ENCODE measurements around the gene C1orf198.

C1orf198 gene

DNA sequence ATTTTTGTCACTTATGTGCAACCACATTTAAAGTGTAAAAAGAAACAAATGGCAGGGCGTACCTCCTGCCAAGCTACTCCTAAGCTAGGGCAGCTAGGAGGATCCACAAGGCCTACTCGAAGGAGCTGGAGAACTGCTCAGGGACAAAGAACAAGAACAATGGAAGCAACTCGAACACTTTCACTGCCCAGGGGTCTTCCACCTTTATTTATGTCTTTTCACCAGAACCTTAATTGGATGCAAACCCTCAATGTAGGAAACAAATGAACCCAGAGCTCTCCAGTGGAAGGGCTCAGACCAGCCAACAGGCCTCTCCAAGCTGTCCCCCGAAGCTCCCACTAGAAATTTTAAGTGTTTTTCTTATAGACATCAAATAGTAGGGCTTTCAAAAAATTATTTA, 39.9 kb downstream of the C1orf198 start:
- no peak for DNase-seq

DNA sequence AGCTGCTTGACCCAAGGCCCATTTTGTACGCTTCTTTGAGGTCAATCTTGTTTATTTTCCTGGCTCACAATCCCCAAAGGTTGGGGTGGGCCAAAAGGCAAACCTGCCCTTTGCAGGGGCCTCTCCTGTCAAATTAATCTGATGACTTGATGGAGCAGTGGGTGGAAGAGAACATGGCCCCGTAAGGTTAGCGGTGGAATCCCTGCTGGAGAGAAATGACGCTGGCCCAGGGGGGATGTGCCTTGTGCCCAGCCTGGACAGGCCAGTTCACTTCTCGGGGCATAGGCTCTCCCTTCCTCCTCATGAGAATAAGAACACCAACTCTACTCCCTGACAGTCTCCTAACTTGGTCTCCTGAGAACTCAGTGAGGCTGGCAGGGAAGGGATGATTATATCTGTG, 40.5 kb downstream of the C1orf198 start:
- DNase-seq = no peak

GRCh38 chr1:230827081-230827681, 41.1 kb downstream of the C1orf198 start:
- DNase-seq = peak; percentile 61

DNA sequence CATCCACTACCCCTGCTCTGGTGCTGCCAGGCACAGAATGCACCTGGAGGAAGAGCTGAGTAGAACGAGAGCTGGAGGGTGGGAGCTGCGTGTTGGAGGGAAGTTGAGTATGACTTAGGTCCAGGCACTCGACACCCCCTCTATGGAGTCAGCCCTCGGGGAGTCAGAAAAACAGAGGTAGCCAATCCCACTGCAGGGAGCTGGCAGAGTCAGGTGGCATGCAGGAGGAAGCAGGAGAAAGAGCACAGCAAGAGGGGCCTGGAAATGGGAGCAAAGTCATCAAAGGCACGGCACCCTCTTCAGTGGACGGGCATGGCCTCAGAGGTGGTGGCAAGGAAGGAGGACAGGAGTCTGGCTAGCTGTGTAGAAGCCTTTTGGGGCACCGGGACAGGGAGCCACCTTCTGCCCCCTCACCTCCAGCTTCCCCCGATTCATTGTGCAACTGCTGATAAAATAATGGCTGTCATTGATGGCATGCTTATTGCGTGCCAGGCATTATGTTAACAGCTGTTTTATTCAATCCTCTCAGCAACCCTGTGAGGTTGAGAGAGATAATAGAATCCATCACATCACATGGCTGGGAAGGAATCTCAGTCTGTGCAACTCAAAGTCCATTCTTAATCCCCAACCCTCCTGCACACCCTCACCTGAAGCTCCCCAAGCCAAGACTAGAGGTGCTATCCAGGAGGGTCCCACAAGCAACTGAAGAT, 42.0 kb downstream of the C1orf198 start:
- no peak for DNase-seq

DNA sequence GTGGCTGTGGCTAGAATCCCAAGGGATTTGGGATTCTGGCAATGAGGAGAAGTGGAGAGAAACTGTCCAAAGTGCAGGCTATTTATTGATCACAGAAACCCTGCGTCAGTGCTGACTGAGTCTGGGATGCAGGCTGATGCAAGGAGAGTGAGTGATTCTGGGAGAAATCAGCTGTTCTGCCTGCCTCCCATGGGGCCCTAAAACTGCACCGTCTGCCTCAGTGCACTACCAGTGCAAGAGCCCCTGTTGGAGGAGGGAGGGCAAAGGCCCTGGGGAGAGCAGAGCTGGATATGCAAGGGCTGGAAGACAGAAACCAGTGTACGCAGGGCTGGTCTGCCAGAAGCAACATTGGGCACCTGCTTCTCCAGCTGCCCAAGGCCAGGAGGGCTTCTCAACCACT, 42.6 kb downstream of the C1orf198 start:
- no peak for DNase-seq

- peak; percentile 57 for DNase-seq
These were observed 43.2 kb downstream of the C1orf198 start for GRCh38 chr1:230824919-230825721.

DNA sequence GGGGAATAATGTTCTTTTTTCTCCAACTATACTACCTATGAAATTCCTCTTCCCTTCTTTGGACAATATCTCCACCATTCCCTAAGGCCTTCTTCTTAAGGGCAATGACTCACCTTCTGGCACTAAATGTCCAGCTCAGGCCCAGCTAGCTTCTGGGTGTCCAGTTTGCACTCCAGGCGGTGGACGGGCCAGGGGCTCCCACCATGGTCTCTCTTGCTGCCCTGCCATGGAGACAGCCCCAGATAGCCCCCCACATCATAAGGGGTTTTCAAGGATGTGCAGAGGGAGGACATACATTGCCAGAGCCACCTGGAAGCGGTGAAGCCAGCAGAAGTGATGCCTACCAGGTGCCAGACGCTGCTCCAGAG, 43.8 kb downstream of the C1orf198 start:
- no peak for DNase-seq

DNA sequence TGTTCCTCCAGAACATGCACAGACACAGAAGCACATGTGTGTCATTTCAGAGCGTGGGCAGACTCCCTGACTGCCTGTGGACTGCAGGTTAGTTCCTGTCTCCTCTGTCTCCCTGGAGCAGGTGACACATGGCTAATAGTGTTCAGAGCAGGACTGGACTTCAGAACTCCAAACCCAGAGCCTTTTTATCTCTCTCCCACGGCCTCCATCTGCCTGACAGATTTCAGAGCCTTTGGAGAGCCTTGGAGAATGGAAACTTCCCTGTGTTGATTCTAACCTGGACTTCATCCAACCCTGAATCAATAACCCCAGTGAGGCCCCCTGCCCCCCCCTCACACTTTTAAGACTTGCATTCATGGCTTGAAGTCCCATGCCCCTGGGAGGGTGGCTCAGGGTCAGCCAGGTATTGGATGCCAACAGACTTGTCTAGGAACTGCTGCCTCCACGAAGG, 44.4 kb downstream of the C1orf198 start:
- no peak for DNase-seq

DNA sequence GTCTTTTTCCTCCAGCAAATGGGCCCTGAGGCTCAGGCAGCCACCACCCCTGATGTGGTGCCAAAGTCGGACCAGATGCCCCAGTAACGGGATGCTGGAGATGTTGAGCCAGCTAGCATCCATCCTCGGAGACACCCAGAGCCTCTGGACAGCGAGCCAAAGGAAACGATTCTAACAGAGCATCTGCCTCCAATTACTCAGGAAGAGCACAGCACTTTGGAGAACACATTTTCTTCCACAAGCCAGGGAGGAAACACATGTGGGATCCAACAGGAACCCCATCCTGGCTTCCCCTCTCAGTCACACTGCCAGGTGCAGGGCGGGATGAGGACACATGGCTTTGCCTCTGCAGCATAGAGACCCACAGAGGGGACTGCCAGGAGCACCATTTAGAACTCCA, 44.9 kb downstream of the C1orf198 start:
- DNase-seq = no peak

DNA sequence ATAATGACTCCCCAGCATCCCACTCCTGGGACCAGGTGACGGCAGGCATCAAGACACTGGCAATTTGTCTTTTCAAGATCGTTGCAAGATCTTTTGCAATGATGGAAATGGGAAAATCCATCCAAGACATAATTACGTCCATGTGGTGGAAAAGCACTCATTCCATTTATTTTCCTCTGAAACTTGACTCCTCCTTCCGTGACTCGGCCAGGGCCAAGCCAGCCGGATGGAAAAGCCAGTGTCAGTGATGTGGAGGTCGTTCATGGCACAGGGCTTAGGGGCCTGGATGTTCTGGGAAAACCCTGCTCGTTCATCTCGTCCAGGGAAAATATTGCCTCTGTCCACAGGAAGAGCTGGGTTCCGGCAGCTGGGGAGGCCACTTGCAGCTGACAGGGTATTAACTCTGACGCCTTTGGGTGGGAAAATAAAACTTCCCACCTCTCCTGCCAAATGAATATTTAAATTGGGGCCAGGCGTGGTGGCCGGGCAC, 46.2 kb downstream of the C1orf198 start:
- DNase-seq = no peak

DNA sequence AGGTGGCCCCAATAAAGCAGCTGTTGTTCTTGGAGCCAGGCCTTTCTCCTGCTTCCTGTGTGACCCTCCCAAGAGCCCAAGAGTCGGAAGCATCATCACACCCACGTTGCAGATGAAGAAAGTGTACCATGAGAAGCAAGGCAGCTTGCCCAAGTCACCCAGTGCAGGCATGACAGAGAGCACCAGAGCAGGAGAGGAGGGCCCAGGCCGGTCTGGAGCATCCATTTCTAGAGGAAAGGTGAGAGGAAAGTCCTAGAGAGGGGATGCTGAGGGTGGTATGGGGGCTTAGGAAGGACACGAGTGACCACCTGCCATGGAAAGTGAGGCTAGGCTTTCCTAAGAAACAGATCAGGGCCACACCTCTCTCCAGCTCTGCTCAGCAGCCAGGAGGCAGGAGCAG, 47.0 kb downstream of the C1orf198 start:
- DNase-seq = no peak

GRCh38 chr1:230820568-230820967, 47.8 kb downstream of the C1orf198 start:
- no peak for DNase-seq

DNA sequence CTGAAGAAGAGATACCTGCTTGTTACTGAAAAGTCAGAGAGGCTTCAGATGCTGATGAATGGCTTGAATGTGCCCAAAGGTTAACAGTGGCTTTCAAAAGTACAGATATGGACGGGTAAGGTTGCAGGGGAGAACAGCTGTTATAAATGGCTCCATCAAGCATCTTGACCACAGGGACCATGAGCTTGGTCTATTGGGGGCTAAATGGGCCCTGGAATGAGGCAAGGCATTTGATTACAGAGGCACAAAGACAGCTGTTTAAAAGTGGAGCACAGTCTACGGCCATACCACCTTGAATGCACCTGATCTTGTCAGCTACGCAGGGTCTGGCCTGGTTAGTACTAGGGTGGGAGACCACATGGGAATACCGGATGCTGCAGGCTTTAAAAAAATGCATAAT, 48.3 kb downstream of the C1orf198 start:
- no peak for DNase-seq

DNA sequence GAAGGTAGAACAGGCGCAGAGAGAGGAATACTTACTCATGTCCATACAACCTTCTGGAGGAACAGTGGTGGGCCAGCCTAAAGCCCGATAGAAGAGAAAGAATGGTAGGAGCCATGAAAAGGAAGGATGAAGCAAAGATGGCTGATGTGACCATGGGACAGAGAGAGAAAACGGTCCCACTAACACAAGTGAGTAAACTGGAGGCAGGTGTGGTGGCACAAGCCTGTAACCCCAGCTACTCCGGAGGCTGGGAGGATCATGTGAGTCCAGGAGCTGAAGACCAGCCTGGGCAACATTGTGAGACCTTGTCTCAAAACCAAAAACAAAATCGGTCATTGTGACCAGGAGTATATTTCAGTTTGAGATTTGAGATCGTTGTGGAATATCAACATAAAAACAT, 49.4 kb downstream of the C1orf198 start:
- no peak for DNase-seq

GRCh38 chr1:230818367-230818766, 50.0 kb downstream of the C1orf198 start:
- DNase-seq = no peak

- no peak for DNase-seq
These were observed 52.3 kb downstream of the C1orf198 start for GRCh38 chr1:230816018-230816417.

GRCh38 chr1:230814949-230815692, 53.2 kb downstream of the C1orf198 start:
- DNase-seq = no peak

- no peak for DNase-seq
These were observed 55.8 kb downstream of the C1orf198 start for GRCh38 chr1:230812568-230812967.

- no peak for DNase-seq
These were observed 58.9 kb downstream of the C1orf198 start for GRCh38 chr1:230809256-230809990.

GRCh38 chr1:230808281-230808872, 59.9 kb downstream of the C1orf198 start:
- no peak for DNase-seq

GRCh38 chr1:230807561-230808280, 60.6 kb downstream of the C1orf198 start:
- no peak for DNase-seq

Data from kidney glomerular epithelial cell (primary cell).